ENCODE measurements around the gene MTF1. TPM values are rescaled to one million over a fixed set of nuclear protein-coding genes. Genes with fewer than 3 reads are reported as not detected.

The MTF1 gene
- polyA plus RNA-seq, 1 donor: 5.7 TPM

DNA sequence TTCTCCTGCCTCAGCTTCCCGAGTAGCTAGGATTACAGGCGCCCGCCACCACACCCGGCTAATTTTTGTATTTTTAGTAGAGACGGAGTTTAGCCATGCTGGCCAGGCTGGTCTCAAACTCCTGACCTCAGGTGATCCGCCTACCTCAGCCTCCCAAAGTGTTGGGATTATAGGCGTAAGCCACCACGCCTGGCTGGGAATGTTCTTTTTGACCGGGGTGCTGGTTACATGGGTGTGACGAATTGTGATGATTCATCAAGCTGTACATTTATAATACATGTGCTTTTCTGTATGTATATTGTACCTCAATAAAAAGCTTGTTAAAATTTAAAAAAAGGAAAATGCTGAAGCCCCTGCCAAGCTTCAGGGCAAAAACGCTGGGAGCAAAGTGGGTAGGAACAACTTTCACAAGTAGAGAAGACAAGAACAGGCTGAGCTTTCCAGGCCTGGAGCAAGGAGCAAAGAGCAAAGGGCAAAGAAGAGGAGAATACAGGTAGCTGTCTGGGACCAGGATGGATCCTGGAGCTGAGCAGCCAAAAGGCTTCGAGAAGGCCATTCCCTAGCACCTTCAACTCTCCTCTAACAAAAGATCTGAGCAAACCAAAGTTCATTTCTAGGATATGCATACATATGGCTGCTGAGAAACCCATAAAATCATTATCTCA lies 30.9 kb downstream of the MTF1 start:
- no peak for DNase-seq

DNA sequence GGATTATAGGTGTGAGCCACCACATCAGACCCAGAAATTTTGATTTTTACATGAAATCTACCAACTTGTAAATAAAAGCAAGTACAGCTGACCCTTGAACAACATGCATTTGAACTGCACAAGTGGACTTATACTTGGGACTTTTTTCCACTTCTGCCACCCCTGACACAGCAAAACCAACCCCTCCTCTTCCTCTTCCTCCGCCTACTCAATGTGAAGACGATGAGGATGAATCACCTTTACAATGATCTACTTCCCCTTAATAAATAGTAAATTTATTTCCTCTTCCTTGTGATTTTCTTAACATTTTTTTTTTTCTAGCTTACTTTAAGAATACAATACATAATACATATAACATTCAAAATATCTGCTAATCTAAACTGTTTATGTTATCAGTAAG lies 33.9 kb downstream of the MTF1 start:
- no peak for DNase-seq

DNA sequence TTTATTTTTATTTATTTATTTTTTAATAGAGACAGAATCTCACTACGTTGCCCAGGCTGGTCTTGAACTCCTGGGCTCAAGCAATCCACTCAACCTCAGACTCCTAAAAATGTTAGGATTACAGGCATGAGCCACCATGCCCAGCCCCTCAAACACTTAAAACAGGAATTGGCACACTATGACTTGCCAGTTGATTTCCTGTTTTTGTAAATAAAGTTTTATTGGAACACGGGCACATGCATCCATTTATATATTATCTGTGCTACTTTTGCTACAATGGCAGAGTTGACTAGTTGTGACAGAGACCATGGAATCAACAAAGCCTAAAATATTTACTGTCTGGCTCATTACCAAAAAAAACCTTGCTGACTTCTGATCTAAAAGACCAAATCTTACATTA lies 35.4 kb downstream of the MTF1 start:
- no peak for DNase-seq

DNA sequence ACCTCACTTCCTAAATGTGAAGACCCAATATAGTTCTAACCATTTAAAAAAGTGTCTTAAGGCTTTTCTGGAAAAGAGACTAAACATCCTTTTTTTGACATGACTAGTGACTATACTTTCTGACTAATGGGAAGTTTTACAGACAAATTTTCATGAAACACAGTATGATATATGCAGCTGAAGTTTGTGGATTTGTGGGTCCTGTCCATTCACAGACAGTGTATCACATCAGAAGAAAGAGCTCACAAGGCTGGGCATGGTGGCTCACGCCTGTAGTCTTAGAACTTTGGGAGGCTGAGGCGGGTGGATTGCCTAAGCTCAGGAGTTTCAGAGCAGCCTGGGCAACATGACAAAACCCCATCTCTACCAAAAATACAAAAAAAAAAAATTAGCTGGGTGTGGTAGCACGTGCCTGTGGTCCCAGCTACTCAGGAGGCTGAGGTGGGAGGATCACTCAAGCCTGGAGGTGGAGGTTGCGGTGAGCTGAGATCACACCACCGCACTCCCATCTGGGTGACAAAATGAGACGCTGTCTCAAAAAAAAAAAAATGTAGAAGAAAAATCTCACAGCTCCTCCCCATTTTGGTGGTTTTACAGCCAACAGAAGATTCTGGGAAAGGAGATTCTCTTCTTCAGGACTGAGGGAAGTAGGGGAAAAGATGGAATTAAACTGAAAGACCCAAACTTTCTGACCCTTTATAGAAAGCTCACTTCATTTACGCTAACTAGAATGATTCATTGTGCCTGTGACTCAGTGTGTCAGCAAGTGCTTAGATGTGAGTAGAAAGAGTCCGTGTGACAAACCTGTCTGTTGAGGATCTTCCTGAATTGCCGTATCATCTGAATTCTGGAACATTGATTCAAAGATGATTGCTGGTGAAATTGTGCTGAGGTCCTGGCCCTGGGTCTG lies 36.2 kb downstream of the MTF1 start:
- DNase-seq: no peak

DNA sequence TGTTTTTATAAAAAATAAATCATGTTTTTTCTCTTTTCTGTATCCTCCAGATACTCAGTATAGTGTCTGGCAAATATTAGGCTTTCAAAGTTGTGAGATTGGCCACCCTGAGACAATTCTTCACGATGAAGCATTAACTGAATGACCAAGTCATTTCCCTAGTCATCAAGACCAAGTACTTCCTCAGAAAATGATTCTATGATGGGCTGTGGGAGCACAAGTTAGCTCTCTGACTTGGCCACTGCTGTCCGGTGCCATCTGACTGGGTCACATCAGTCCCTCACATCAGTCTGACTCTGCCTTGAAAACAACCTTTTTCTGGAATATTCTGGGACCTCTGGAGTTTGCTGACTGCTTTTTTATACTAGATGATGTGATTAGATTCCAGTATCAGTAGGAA lies 37.9 kb downstream of the MTF1 start:
- DNase-seq: no peak

DNA sequence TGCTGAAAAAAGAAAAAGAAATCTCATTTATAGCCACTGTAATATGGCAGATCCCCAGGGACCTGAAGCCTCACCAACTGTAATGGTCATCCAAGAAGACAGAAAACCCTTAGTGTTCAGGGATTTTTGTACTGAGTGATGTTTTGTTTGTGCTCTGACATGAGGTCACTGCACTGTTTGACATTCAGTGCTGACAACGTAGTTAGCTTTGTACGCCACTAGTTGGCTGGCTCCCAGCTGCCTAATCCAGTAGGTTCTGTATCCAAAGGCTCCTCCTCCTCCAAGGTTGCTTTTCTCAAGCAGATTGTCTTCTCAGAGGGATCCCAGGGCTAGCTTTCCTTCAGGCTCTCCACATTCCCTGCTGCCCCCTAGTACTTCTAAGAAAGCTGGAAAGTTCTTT lies 41.9 kb downstream of the MTF1 start:
- DNase-seq: no peak

DNA sequence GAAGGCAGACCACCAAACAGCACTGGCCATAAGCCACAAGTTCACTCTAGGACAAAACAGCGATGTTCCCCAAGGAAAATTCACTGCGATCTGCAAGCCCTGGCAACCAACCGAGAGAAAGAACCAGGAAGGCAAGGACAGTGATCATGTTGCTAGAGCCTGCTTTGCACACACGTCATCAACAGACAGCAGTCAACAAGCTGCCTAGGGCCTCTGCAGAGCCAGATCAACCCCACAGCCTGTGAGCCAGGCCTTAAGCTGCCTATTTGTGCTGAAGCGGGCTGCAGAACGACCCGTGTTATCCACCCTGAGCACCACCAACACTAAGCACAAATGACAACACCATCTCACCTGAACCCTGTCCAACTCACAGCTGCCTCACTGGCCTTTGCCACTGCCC lies 45.1 kb downstream of the MTF1 start:
- DNase-seq: no peak

DNA sequence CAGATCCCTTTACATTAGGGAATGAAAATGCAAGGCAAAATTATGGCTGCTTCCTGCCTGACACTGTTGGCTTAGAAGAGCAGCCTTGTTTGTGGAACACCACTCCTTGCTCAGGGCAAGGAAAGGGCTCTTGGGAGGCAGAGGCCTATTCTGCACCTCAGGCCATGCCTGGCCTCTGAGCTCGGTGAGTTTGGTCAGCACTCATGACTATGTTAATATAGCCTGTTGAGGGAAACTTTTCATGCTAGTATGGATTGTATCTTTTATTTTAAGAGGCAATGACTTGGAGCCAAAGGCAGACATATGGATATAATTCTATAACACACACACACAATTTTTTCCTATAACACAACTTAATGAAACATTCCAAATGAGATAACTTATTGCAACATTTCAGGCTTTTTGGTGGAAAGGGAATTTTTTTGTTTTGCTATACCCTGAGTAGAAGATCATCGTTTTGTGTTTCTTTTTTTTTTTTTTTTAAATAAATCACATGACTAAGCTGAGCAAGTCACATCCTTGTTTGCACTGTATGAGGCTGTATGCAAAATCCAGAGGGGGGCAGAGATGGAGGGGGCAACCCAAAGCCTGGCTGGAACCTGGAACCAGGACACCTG lies 45.8 kb downstream of the MTF1 start:
- no peak for DNase-seq

DNA sequence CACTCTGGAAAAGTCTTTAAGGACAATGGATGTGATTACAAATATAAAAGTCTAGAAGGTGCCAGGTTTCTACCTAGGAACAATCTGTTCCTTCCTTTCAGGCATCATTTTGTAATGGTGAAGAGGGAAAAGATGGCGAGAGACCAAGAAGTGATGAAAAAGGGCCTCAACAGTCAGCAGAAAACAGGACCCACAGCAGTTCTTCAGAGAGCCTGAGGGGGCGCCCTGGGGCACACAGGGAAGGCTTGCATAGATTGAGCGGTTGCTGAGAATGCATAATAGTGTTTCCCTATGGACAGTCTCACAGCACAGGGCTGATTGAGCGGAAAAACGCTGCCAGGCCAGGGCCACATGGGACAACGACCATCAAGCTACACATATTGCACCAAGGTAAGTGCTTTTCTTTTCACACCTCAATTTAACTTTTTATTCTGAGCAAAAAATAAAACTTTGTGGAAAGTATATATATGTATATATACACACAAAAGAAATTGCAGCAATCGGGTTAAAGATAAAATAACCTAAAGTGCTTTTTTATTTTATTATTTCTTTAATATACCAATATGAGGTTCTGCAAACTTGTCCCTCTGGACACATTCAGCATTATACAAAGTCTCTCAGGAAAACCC lies 48.3 kb downstream of the MTF1 start:
- peak; percentile 65 for DNase-seq

DNA sequence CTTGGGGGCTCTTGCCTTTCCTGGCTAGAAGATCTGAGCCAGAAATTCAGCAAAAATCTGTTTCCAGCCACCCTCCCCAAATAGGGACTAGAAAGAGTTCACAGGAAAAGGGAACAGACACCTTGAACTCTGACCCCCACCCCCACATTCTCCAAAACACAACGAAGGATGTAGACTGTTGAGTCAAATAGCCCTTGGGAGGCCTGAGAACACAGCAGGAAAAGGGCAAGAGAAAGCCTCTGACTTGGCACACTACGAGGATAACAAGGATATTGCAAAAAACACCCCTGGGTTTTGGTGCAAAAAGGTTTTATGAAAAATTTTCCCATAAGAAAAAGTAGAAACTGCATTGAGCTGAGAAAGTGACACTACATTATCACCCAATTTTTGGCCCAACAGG lies 49.5 kb downstream of the MTF1 start:
- no peak for DNase-seq

DNA sequence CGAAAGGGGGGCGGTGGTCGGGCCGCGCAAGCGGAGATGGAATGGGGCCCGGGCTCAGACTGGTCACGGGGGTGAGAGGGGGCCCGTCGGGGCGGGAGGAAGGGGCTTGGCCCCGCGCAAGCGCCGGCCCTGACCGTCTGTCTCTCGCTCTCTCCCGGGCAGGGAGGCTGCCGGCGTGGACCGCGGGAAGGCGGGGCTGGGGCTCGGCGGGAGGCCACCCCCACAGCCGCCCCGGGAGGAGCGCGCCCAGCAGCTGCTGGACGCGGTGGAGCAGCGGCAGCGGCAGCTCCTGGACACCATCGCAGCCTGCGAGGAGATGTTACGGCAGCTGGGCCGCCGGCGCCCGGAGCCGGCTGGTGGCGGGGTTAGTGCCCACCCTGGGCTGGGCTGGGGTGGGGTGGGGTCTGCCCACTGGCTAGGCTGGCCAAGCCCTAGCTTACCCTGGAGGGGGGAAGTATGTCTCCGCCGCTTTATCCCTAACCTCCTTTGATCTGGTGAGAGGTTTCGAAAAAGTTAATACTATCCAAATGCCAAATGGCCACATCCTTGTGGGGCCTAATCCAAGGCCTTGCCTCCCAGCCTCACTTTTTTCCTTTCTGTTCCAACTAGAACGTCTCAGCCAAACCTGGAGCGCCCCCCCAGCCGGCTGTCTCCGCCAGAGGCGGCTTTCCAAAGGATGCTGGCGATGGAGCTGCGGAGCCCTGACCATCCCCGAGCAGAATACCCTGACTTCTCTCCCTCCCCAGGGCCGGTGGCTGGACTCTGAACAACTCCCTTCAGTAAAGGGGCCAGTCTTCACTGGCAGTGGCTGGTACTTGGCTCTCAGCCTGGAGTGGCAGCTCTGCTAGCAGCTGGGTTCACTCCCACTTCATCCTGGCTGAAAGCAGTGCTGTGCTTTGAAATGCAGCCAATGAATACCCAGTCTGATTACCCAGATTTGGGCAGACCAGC lies 50.7 kb downstream of the MTF1 start:
- DNase-seq: peak; percentile 47

DNA sequence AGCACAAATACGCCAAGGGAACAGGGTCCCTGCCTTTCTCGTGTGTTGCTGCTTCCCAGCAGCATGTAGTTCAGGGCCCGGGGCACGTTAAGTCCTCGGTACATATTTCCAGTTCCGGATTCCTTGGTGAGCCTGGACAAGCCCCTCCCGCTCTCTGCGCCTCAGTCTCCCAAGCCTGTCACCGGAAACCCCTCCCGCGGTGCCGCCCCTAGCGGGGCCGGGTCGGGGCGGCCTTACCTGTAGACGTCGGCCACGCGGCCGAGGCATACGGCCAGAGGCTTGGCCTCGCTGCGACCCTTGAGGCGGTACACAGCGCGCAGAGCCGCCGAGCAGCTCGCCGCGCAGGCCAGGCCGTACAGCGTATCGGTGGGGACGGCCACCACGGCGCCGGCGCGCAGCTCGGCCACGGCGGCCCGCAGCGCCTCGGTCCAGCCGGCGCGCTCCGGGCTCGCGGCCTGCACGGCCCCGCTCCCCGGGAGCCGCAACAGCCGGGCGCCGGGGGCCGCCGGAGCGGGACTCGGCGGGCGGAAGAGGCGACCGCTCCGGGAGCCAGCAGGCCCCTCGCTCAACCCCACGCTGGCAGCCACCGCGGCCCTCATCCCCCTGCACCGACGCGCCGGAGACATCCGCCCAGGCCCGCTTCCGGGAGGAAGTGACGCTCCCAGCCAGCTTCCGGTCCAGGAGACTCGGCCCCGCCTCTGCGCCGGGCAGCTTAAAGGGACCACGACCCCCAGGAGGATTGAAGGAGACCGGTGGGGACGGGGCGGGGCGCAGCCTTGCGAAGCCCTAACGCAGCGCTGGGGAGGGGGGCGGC lies 51.6 kb downstream of the MTF1 start, which contains the start of the genes C1orf122 and YRDC:
TSS of gene C1orf122 (plus strand) at position 236 of the 814 bp plus-strand sequence. CDS start 615 bp downstream, outside the sequence.
TSS of gene YRDC (minus strand) at position 654 of the 814 bp plus-strand sequence. CDS start at position 626, 28 bp downstream.
- peak; percentile 93 for DNase-seq

DNA sequence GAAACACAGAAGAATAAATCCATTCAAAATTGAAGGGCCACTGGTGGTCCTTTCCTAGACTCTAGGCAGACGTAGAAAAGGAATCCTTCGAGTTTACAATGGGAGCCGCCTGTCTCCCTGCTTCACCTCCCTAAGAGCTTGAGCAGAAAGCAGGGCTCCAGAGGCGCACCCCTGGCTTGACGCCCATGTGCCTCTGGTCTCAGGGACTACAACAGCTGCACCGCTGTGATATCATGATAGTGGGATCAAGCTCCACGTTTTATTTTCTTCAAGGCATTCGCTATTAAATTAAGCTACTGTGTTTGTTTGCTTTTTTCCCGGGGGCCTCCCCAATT lies 52.2 kb downstream of the MTF1 start:
- no peak for DNase-seq

DNA sequence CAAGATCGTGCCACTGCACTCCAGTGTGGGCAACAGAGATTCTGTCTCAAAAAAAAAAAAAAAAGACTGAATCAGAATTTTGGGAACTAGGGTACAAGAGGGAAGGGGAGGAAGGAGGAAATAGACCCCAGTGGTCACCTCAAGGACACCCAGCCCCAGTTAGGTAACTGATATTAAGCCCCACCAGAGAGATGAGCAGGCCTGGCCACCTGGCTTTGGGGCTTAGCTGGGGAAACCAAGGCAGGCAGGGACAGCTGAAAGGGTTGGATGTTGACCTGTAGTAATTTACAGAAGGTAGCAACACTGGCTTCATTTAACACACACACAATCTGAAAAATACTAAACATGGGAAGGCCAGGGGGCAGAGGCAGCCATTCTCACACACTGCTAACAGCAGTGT lies 57.0 kb downstream of the MTF1 start:
- DNase-seq: no peak

DNA sequence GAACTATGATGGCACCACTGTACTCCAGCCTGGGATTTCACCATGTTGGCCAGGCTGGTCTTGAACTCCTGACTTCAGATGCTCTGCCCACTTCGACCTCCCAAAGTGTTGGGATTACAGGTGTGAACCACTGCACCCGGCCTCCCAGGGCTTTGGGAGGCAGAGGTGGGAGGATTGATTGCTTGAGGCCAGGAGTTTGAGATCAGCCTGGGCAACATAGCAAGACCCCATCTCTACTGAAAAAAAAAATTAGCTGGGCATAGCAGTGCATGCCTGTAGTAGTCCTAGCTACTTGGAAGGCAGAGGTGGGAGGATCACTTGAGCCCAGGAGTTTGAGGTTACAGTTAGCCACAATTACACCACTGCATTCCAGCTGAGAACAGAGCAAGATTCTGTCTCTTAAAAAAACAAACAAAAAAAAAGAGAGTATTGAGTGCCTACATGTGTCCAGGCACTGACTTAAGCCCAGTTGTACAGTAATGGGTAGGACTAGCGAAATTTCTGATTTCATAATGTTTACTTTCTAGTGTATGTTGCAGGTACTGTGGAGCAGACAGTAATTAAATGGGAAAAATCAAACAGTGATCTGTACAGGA lies 61.5 kb downstream of the MTF1 start:
- DNase-seq: no peak

DNA sequence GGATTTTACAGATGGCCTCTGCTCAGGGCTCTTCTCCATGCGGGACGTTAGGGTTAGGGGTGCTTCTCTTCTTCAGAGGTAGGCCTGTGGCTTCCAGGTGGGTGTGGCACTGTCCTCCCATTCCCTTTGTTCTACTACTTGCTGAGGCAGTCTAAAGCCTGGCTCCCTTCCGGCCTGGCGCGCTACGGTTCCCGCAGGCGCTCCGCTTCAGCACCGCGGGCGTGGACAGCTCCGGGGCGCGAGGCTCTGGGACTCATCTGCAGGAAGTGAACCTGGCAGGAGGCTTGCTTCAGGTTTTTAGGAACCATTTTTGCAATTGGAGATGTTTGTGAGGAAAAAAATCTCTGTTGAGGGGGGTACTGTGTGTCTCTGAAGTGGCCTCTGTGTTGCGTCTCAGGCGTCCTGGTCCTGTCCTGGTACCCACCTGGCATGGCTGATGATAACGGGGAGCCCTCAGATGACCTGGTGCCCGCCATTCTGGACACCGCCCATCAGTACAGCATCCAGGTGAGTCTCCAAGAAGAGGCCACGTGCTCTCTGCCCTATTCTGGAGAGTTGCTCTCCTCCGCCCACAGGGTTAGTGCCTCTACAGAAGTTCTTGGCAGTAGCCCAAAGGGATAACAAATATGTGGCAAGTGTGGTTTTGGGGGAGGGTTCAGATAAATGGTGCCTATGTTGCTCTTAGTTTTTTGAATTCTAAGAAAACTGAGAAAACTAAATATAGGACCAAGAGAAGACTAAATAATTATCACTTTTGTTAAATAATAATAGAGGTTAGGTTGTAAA lies 63.9 kb downstream of the MTF1 start:
- DNase-seq: peak; percentile 74

DNA sequence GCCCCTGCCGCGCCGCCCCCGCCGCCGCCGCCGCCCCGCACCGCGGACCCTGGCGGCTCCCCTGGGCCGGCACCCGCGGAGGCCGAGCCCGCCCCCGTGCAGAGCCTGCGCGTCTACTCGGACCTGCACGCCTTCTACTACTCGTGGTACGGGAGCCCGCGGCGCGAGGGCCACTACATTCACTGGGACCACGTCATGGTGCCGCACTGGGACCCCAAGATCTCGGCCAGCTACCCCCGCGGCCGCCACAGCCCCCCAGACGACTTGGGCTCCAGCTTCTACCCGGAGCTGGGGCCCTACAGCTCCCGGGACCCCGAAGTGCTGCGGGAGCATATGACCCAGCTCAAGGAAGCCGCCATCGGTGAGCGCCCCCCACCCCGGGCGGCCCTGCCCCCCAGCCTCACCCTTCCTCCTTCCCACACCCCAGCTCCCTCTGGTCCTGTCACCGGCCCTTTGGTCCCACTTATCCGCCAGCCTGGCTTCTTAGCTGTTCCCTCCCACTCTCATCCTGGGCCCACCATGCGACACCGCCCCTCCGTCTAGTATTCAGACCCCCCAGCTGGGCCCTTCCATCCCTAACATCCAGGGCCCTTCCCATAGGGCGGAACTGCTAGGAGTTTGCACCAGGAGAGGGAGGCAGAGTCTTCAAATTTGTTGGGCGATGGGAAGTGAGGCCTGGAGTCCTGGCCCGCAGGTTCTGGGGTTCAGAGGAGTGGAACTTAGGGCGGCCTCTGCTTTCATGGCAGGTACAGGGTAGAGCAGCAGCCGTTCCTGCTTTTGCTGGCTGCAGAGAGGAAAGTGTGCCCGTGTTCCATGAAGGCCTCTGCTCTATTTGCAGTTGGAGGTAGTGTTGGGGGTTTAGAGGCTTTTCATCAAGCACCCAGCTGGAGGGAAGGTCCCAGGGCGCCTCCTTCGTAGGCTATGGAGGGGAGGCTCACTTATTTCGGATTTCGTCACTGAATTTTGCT lies 64.7 kb downstream of the MTF1 start:
- no peak for DNase-seq

DNA sequence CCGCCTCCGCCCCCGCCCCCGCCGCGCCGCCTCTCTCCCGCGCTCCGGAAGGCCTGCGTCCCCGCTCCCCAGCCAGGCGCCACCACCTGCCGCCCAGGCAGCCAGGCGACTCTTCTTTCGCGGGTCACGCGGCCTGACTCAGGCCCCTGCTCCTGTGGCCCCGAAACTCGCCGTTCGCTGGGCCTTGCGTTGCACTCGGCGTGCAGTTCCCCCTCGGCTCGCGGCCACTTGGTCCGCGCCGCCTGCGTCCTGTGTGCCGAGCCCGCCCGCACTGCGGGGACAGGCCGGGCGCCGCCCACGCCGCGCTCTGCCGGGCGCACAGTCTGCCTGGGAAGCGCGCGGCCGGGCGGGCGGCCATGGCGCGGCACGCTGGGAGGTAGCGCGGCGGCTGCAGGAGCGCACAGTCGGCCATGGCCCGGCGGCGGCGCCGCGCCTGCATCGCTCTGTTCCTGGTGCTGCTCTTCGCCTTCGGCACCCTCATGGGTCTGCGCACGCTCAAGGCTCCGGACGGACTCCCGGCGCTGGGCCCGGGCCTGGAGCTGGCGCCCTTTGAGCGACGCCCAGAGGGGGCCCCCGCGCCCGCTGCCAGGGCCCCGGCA lies 65.5 kb downstream of the MTF1 start, which contains the start of gene MANEAL:
TSS of gene MANEAL (plus strand) at position 75 of the 599 bp plus-strand sequence. CDS start at position 411, 336 bp downstream.
- DNase-seq: peak; percentile 54
